ENCODE measurements around the gene ESPNL.

GRCh38 chr2:238164906-238165287 lies 64.8 kb downstream of the ESPNL start:
- TF ChIP-seq CTCF (IDR thresholded peaks at IDR 0.05) = no peak
- no peak for TF ChIP-seq POLR2A (IDR thresholded peaks at IDR 0.05)
